ENCODE results near the gene BRI3. TPM values are rescaled to one million over a fixed set of nuclear protein-coding genes. Genes with fewer than 3 reads are reported as not detected.

The BRI3 gene
- total RNA-seq, 1 experiment from 2014 or later, result 102 TPM

- H3K4me3 ChIP-seq (replicated peaks in 1 of 2; ENCODE audit: low read depth in 1 of 2, low read length in 2 of 2), result no peak overlapping the region
- H2AFZ ChIP-seq (ENCODE audit: low read depth, low read length, poor library complexity, severe bottlenecking), result no peak overlapping the region
- H3K36me3 ChIP-seq (ENCODE audit: control insufficient read depth in 1 of 2, insufficient read depth in 2 of 2, low read length in 2 of 2), result peaks cover 0 to 2% of the 10 kb centered on the region in 2 experiments; a peak in 1 of 4 replicates
- ChIA-PET RAD21 (ENCODE audit: low non-redundant PET in 1 of 2, low total read pairs in 2 of 2, uncharacterized antibody in 2 of 2, unreplicated experiment in 2 of 2) (no interaction called here), POLR2A (no interaction called here), CTCF (no interaction called here)
- ATAC-seq (no peak), DNase-seq (ENCODE audit: low read depth, low spot score) (no peak)
- no peak overlapping the region for H3K9ac ChIP-seq (ENCODE audit: low read length)
- no peaks in the 10 kb centered on the region for H3K4me1 ChIP-seq (ENCODE audit: control insufficient read depth in 1 of 2, insufficient read depth in 2 of 2, low read length in 2 of 2)
- intact Hi-C loops (cut with micrococcal nuclease), result no loop called here
- H3K27ac ChIP-seq (ENCODE audit: low read depth, low read length), result no peak overlapping the region
- no peak overlapping the region for H3K4me2 ChIP-seq (ENCODE audit: low read length)
- peaks cover 4% of the 10 kb centered on the region; the same call in 1 of the 2 replicates for H4K20me1 ChIP-seq (ENCODE audit: insufficient read depth)
- H3K79me2 ChIP-seq (ENCODE audit: insufficient read depth, low read length), result peaks cover 70% of the 10 kb centered on the region
- no peaks in the 10 kb centered on the region for H3K9me2 ChIP-seq (ENCODE audit: insufficient read depth)
- no peaks in the 10 kb centered on the region for H3K27me3 ChIP-seq (ENCODE audit: insufficient read depth, low read length)
- H3K9me3 ChIP-seq (ENCODE audit: control insufficient read depth in 1 of 2, insufficient read depth in 1 of 2, low read depth in 1 of 2, low read length in 2 of 2), result no peaks in the 10 kb centered on the region
- TF ChIP-seq JUND (IDR thresholded peaks at IDR 0.05) (no peak), ZFX (IDR thresholded peaks at IDR 0.05) (no peak), CBX3 (IDR thresholded peaks at IDR 0.05; ENCODE audit: low read depth) (no peak), ZNF274 (IDR thresholded peaks at IDR 0.05; ENCODE audit: low read depth, low read length) (no peak), SIN3A (IDR thresholded peaks at IDR 0.05; ENCODE audit: low read depth) (no peak), ELF1 (IDR thresholded peaks at IDR 0.05; ENCODE audit: borderline replicate concordance, low read depth) (no peak), CEBPB (IDR thresholded peaks at IDR 0.05; ENCODE audit: low read depth) (no peak), SRF (IDR thresholded peaks at IDR 0.05; ENCODE audit: low read depth) (no peak)
- TF ChIP-seq, protein P1, sequence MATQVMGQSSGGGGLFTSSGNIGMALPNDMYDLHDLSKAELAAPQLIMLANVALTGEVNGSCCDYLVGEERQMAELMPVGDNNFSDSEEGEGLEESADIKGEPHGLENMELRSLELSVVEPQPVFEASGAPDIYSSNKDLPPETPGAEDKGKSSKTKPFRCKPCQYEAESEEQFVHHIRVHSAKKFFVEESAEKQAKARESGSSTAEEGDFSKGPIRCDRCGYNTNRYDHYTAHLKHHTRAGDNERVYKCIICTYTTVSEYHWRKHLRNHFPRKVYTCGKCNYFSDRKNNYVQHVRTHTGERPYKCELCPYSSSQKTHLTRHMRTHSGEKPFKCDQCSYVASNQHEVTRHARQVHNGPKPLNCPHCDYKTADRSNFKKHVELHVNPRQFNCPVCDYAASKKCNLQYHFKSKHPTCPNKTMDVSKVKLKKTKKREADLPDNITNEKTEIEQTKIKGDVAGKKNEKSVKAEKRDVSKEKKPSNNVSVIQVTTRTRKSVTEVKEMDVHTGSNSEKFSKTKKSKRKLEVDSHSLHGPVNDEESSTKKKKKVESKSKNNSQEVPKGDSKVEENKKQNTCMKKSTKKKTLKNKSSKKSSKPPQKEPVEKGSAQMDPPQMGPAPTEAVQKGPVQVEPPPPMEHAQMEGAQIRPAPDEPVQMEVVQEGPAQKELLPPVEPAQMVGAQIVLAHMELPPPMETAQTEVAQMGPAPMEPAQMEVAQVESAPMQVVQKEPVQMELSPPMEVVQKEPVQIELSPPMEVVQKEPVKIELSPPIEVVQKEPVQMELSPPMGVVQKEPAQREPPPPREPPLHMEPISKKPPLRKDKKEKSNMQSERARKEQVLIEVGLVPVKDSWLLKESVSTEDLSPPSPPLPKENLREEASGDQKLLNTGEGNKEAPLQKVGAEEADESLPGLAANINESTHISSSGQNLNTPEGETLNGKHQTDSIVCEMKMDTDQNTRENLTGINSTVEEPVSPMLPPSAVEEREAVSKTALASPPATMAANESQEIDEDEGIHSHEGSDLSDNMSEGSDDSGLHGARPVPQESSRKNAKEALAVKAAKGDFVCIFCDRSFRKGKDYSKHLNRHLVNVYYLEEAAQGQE (IDR thresholded peaks at IDR 0.05; ENCODE audit: low read depth), result no peak
- TF ChIP-seq, protein P2, sequence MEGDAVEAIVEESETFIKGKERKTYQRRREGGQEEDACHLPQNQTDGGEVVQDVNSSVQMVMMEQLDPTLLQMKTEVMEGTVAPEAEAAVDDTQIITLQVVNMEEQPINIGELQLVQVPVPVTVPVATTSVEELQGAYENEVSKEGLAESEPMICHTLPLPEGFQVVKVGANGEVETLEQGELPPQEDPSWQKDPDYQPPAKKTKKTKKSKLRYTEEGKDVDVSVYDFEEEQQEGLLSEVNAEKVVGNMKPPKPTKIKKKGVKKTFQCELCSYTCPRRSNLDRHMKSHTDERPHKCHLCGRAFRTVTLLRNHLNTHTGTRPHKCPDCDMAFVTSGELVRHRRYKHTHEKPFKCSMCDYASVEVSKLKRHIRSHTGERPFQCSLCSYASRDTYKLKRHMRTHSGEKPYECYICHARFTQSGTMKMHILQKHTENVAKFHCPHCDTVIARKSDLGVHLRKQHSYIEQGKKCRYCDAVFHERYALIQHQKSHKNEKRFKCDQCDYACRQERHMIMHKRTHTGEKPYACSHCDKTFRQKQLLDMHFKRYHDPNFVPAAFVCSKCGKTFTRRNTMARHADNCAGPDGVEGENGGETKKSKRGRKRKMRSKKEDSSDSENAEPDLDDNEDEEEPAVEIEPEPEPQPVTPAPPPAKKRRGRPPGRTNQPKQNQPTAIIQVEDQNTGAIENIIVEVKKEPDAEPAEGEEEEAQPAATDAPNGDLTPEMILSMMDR (IDR thresholded peaks at IDR 0.05 in 2 of 3, conservative IDR thresholded peaks at IDR 0.05 in 1 of 3; ENCODE audit: borderline replicate concordance in 1 of 3, insufficient read depth in 1 of 3, low read depth in 2 of 3, low read length in 2 of 3), result no peak
- BruUV-seq (replicated peaks), result no TSS peak
Observed at GRCh38 chr7:98324782-98325181, 43.3 kb downstream of the BRI3 start.

Measured in HCT116 (cell line).